ENCODE measurements around the gene MS4A10.

The MS4A10 gene

DNA sequence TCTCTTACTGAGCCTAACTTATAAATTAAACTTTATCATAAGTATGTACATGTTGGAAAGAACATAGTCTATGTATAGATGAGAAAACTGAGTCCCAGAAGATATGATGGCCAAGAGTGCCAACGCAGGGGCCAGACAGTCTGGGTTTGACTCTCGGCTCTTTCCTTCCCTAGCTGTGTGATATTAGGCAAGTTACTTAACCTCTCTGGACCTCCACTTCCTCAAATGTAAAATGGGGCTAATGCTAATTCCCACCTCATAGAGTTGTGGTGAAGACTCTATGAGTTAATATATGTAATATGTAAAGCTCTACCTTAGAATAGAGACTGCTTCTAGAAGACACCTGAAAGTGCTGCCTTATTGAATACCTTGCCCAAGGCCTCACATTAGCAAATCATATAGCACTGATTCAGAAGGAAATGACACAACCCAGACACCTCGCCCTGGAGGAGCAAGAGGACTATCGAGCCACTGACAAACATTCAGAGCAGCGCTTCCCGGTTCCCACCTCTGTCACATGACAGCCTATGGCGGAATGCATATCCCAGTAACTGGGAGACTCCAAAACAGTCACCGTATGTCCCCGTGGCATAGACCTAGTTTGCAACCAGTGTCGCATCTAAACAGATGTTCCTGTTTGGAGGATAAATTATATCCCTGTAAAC lies 45.5 kb downstream of the MS4A10 start:
- DNase-seq: no peak

DNA sequence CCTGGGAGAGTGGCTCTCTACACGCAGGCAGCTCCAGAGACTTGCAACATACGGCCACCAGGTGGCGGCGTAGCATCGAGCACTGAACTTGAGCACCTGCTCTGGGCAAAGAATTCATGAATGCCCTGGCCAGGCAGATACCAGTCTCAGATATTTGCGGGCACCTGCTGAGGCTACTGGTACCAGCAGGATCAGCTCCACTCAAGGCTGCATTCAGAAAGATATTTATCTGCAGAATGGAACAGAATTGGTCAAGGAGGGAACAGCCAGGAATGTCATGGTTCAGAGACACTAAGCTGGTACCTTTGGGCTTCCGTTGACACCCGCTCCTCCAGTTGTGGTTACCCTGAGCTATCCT lies 46.0 kb downstream of the MS4A10 start:
- DNase-seq: peak; percentile 87 to 88

DNA sequence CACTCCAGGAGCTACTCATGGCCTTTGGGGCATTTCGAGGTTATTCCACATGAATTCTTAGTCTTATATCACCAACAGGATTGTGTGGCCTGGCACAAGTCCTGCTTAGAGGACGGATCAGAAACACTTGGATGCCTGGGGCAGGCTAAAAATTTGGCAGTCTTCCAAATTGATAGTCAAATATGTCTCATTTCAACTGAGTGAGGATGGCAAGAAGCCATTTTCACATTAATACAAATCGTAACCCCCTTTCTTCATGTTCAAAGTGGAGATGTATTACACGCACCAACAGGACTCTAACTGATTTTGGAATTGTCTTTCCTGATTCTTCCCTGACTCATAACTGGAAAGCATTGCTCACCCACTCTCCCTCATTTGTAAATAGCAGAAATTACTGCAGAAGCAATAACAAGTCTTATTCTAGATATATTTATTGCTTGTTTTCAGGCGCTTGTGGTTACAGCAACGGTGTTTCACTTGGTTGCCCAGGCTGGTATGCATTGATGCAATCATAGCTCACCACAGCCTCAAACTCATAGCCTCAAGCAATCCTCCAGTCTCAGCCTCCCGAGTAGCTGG lies 46.5 kb downstream of the MS4A10 start:
- no peak for DNase-seq

DNA sequence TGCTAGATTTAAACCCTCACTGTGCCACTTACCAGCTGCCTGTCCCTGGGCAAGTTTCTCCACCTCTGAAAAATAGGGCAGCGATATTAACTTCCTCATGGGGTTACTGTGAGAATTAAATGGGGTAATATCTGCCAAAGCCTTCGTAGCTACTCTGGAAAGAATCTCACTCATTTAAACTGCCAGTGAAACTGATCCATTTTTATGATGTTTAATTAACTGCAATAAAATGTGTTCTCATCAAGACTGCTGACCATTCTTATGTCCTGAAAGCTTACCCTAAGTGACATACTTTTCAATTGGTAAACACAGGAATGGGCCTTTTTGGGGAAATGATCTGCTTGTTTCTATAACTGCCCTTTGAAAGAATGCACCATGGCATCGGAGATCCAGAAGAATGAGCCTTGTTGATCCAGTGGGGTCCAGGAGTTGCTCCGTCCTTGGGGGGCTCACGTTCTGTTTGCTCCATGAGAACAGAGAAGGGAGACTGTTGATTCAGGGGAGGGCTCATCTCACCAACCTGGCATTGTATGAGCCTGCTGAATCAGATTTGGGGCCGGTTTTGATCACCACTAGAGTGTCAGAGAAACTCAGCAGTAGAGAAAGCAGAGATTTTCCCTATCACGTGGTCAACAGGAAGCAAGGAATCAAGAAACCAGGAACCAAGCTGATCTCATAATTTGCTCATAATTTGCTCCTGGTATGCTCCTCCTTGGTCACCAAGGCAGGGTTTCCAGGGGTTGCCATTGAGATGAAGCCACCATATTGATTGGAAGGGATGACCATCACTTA lies 49.8 kb downstream of the MS4A10 start:
- DNase-seq: no peak

DNA sequence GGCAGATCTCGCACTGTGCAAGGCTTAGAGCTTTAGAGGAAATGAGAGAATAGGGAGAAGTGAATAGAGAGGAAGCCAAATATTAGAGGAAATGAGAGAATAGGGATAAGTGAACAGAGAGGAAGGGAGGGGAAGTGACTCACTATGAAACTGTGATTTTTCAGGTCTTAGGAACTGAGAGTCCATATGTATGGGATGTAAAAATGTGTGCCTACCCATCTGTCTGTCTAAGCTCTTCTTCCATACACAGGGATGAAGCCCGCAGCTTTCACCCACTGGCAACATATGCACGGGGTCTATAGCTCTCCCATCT lies 50.4 kb downstream of the MS4A10 start:
- no peak for DNase-seq

DNA sequence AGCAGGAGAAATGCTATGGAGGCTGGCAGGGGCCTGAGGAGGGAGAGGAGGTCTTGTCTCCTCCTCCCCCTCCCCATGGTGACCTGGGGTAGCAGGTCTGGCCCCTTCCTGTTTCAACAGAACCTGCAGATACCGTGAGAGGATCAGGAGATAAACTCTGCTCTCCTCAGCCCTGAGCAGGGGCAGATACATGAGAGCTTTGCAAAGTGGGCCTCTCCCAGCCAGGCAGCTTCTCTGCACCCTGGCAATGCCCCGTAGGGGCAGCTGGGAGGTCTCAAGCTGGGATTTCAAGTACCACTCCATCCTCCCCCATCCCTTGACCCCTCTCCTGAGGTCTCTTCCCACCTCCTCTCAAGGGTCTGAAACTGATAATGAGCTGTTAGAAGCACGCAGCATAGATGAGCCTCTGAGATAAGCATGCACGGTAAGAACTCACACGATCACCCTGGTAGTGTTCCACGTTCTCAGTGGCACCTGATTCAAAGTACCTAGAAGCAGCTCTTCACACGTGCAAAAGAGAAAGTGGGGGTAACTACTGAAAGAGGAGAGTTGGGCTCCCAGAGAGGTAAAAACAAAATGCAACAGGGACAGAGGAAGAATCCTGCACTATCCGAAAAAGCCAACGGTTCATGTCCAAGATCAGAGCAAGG lies 51.9 kb downstream of the MS4A10 start:
- DNase-seq: no peak

DNA sequence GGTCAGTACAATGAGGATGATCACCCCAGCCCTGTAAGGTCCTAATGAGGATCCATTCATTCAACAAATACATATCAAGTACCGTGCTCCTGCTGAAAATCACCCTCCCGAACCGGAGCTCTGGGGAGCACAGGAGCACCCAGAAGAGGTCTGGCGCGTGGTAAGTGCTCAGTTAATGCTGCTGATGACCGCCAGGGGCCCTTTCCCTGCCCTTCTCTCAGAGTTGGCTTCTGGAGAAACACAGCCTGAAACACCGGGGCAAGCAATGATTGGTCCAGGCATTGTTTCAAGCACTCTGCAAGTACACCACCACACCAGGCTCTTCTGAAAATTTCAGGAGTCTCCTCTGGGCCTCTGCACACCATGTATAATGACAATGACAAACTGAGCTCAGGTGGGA lies 53.0 kb downstream of the MS4A10 start:
- DNase-seq: no peak

DNA sequence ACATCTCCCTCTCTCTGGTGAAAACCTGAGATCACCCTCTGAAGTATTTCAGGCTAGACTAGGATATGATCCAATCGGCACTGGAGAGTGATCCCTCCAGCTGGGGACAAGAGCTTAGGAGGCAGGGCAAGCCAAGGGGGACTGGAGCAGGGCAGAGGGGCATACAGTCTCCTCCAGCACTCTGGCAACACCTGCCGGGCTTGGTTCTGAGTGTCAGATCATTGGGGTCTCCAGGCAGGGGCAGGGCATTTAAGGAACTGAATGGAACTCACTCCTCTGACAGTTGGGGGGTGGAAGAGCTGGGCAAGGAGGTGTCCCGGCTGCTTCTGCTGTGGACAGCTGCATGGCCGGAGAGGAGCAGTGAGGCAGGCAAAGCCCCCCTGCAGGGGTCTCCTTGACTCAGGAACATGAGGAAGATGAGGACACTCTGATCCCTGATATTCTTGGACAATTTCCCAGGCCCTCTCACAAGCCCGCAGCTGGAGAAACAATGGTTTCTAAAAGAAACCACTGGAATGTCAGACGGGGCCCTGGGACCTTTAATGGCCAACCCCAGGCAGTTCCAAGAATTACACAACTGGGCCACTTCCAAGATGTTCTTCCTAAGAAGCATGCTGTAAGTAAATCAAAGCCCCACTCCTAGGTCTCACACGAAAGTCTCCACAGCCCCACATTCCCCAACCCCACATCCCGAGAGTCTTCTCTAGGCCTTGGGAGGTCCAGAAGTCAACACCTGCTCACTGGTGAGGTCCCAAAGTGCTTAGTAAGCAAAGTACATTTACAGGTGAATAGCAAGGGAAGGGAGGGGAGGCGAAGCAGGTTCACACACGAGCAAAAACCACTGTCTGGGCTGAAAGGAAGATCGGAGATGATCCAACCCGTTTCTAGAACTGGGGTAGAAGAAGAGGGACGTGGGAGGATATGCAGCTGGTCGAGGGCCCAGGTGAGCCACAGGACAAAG lies 55.6 kb downstream of the MS4A10 start:
- DNase-seq: no peak

- DNase-seq: peak; percentile 99
These were observed 56.9 kb downstream of the MS4A10 start, which contains the start of gene CCDC86 for GRCh38 chr11:60841797-60842667. TSS of gene CCDC86 (plus strand) at chr11:60842113. CDS start at chr11:60842125, 12 bp downstream.

DNA sequence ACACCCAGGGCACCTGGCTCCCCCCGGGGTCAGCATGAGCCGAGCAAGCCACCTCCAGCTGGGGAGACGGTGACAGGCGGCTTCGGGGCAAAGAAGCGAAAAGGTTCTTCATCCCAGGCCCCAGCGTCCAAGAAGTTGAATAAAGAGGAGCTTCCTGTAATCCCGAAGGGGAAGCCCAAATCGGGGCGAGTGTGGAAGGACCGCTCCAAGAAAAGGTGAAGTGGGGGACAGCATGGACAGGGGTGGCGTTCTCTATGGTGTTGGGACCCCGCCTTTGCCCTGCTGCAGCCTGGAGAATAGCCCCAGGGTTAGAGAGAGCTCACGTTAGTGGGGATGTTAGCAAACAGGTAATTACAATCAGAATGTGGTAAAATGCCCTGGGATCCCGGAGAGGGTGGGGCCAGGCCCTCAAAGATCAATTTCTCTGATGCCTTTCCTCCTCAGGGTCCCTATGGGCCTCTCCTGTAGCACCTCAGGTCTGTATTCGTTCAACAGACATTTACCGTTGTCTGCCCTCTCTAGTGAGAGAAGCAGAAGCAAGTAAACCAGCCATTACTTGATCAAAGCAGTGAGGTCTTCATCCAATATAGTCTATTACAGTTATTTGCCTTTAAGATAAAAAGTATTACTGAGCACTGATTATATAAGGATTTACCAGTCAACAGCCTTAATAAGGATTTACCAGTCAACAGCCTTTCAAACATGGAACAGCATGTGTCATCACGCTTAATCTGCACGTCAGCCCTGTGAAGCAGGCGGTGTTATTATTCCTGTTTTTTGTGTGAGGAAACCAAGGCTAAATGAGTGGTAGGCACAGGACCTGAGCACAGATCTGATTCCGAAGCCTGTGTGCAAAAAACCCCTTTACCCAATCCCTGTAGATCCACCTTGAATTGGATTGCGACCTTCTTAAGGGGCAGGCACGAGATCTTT lies 57.8 kb downstream of the MS4A10 start:
- no peak for DNase-seq

DNA sequence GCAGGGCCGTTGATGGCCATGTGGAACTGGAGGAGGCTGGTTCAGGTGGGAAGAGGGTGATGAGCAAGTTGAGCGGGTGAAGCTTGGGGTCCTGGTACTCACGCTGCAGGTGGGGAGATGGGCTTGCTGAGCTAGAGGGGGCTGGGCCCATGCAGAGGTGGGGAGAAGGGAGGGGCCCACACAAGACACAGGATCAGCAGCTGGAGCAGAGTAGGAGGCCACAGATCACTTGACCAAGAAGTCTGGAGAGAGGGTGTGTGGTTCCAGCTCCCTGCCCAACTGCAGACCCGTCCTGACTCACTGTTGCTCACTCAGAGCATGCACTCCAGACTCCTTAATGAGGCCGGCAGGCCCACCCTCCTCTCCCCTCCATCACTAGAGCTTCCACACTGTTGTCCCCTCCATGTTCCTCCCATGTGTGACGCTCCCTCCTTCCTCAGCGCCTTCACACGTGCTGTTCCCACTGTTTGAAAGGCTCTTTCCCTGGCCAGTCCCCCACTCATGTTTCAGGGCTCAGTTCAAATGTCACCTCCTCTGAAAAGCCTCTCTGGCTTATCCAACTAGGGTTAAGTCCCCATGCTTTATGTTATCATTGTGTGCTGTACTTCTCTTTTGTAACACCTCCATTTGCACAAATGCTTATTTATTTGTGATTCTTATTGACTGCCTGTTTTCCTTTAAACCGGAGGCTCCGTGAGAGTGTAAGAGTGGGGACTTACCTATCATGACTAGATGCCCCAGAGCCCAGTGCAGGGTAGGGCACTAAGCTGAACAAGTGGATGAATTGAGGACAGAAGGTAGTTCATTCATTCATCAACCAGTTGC lies 59.1 kb downstream of the MS4A10 start:
- no peak for DNase-seq

DNA sequence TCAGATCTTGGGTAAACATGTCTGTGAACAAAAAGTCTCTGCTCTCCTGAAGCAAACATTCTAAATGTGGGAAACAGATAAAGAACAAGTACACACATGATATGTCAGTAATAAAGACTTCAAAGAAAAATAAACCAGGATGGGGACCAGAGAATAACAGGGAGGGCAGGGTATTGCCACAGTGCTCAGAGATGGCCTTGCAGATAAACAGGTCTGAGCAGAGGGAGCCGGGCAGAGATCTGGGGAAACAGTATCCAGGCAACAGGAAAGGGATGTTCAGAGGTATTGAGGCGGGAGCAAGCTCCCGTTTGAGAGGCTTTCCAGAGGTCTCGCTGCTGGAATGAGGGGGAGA lies 59.7 kb downstream of the MS4A10 start:
- no peak for DNase-seq

DNA sequence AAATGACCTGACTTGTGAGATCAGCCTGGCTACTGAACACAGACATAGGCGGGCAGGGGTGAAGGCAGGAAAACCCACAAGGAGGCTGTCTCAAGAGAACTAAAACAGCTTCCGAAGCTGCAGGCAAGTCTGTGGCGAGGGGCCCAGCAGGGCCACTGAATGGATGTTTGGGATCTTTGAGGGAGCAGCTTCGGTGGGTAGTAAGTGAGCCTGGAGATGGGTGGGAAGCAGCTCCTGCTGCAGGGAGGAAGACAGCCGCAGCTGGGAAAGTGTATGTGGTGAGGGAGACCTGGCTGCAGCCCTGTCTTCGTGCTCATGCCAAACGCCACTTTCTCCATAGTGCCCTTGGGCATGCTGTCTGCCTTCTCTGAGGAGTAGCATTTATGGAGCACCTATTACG lies 60.2 kb downstream of the MS4A10 start:
- no peak for DNase-seq

DNA sequence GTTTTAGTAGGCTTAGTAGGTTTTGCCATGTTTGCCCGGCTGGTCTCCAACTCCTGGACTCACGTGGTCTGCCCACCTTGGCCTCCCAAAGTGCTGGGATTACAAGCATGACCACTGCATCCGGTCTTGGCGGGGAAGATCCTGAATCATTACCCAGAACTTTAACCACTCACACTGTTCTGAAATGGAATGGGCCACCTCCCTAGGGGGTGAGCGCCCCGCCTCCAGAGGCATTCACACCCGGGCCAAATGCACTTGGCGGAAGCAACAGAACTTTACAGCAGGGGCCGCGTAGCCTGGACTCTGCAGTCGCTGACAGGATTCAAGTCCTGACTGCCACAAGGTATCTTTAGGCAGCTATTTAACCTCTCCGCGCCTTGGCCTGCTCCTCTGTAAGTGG lies 62.1 kb downstream of the MS4A10 start:
- no peak for DNase-seq

DNA sequence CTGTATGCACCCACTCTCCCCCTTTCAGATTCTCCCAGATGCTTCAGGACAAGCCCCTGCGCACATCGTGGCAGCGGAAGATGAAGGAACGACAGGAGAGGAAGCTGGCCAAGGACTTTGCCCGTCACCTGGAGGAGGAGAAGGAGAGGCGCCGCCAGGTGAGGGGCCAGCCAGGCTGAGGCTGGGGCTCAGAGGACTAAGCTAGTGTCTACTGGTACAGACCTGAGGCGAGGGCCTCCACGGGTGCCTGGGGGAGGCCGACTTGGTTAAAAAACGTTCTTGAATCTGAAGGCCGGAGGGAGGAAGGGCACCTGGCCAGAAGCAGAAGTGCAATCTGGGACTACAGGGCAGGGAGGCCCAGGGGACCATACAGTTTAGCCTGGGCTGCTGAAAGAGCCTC lies 62.8 kb downstream of the MS4A10 start:
- DNase-seq: no peak

DNA sequence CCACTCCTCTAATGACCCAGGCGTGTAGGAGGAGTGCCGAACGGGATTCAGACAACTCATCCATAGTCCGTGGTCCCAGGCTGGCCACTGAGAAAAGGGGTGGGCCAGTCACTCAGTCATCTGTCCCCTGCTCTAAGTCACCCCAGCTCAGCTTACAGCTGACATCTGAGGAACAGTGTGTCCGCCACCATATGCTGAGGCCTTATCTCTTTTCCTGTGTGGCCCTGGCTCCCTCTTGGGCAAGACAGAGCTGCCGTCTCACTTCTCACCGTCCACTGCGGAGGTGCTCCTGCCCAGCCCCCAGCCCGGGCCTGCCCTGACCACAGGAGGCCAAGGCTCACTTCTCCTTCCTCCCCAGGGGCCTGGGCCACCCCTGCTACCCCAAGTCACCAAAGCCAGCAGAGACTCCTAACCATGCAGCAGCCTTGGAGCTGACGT lies 63.6 kb downstream of the MS4A10 start:
- DNase-seq: no peak

DNA sequence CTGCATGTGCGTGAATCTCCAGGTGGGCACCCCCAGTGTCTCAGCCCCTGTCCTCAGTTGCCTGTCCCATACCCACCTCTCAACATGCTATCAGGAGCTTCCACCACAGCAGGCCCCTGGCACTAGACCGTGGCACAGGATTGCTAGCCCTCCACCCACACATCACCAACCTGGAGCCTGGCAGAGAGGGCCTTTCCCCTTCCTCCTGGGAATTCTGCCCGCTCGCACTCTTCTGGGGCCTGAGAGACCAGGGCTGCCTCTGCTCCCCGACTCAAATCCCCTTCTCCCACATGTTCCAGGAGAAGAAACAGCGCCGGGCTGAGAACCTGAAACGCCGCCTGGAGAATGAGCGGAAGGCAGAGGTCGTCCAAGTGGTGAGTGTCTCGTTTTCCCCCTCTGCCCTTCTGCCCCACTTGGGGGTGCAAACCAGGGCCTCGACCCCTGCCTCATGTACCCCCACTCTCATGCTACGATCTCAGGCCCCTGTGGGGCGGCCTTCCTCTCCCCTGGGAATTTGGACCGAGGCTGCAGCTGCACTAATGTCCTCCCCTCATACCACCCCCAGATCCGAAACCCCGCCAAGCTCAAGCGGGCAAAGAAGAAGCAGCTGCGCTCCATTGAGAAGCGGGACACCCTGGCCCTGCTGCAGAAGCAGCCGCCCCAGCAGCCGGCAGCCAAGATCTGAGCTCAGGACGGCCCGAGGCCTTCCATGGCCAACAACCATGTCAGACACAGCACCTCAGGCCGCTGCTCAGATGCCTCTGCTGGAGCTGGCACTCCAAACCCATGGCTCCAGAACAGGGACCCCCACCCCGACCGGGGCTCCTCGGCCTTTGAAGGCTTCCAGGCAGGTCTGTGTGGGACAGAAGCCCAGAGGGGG lies 64.7 kb downstream of the MS4A10 start:
- no peak for DNase-seq
